ENCODE measurements around the gene FBLN7. TPM values are rescaled to one million over a fixed set of nuclear protein-coding genes. Genes with fewer than 3 reads are reported as not detected.
A peak's percentile ranks its signal among the peaks of the same experiment; 100 is the strongest.
"Not testable (repeated sequence)": the region's sequence is repeated elsewhere in the genome, so short reads cannot be mapped to it uniquely, and the experiment has no call there.

The FBLN7 gene
- total and polyA plus RNA-seq, 3 experiments from 2014 or later = 1.4 to 2.2 (median 2.1) TPM

GRCh38 chr2:112195950-112196349 is 57.8 kb downstream of the FBLN7 start:
- peaks cover 0 to 23% (median 0%) of the 10 kb centered on the region in 3 donors for H3K36me3 Mint-ChIP-seq

DNA sequence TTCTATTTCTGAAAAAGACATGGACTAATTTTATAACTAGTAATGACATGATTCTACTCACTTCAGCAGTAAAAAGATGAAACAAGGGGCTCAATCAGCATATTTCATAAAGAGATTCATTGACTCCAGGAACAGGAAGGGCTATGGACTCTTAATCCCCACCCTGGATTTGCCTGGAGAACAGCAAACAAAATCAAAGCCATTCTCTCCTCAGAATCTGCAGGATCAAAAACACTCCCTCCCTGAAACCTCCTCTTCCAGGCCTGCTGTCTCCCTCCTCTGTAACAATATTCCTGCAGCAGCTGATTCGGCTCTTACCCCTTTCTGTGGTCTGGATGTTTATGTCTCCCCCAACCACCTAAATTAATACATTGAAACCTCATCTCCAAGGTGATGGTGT is 59.7 kb downstream of the FBLN7 start:
- CTCF ChIA-PET = no interaction called here

More at GRCh38 chr2:112195950-112196349, 57.8 kb downstream of the FBLN7 start:
- H3K27ac ChIP-seq (ENCODE audit: low read depth, low read length) = no peak overlapping the region
- Mint-ChIP-seq H3K9me3 (peaks cover 0 to 2% (median 0%) of the 10 kb centered on the region in 5 donors), H3K4me1 (peaks cover 2 to 14% (median 11%) of the 10 kb centered on the region in 3 donors), H3K27me3 (peaks cover 3 to 14% of the 10 kb centered on the region in 2 donors), H3K27ac (no peak overlapping the region), H3K4me3 (no peak overlapping the region)
- ChIA-PET CTCF (no interaction called here), POLR2A (no interaction called here)
- H3K4me3 ChIP-seq (ENCODE audit: low read length) = no peak overlapping the region
- no peaks in the 10 kb centered on the region for H3K27me3 ChIP-seq (ENCODE audit: insufficient read depth, low read length, poor library complexity, severe bottlenecking)
- no peak for DNase-seq
- peaks cover 28% of the 10 kb centered on the region for H3K4me1 ChIP-seq (ENCODE audit: insufficient read depth, low read length)
- H3K9me3 ChIP-seq (ENCODE audit: low read length) = no peaks in the 10 kb centered on the region
- no peaks in the 10 kb centered on the region for H3K36me3 ChIP-seq (ENCODE audit: insufficient read depth, low read length)

GRCh38 chr2:112198780-112199179 is 60.6 kb downstream of the FBLN7 start:
- no peak overlapping the region for H3K4me3 ChIP-seq (ENCODE audit: low read length)
- H3K27me3 Mint-ChIP-seq = peaks cover 3 to 14% of the 10 kb centered on the region in 2 donors
- H3K36me3 Mint-ChIP-seq = peaks cover 0 to 28% (median 0%) of the 10 kb centered on the region in 3 donors
- no peaks in the 10 kb centered on the region for H3K9me3 ChIP-seq (ENCODE audit: low read length)
- H3K4me1 ChIP-seq (ENCODE audit: insufficient read depth, low read length) = peaks cover 22% of the 10 kb centered on the region
- CTCF ChIA-PET = no interaction called here
- no peak overlapping the region for H3K27ac Mint-ChIP-seq
- no peak overlapping the region for H3K27ac ChIP-seq (ENCODE audit: low read depth, low read length)
- H3K9me3 Mint-ChIP-seq = peaks cover 7 to 17% (median 12%) of the 10 kb centered on the region in 5 donors
- H3K36me3 ChIP-seq (ENCODE audit: insufficient read depth, low read length) = no peaks in the 10 kb centered on the region
- no peaks in the 10 kb centered on the region for H3K27me3 ChIP-seq (ENCODE audit: insufficient read depth, low read length, poor library complexity, severe bottlenecking)
- H3K4me1 Mint-ChIP-seq = peaks cover 2 to 11% (median 10%) of the 10 kb centered on the region in 3 donors
- POLR2A ChIA-PET = no interaction called here
- no peak for DNase-seq
- H3K4me3 Mint-ChIP-seq = no peak overlapping the region

More for the DNA sequence above, 59.7 kb downstream of the FBLN7 start:
- H3K4me3 Mint-ChIP-seq = no peak overlapping the region
- Histone ChIP-seq H3K9me3 (ENCODE audit: low read length) (no peaks in the 10 kb centered on the region), H3K27ac (ENCODE audit: low read depth, low read length) (no peak overlapping the region), H3K4me1 (ENCODE audit: insufficient read depth, low read length) (peaks cover 22% of the 10 kb centered on the region), H3K27me3 (ENCODE audit: insufficient read depth, low read length, poor library complexity, severe bottlenecking) (no peaks in the 10 kb centered on the region), H3K4me3 (ENCODE audit: low read length) (no peak overlapping the region), H3K36me3 (ENCODE audit: insufficient read depth, low read length) (no peaks in the 10 kb centered on the region)
- no peak overlapping the region for H3K27ac Mint-ChIP-seq
- peaks cover 2 to 11% (median 10%) of the 10 kb centered on the region in 3 donors for H3K4me1 Mint-ChIP-seq
- DNase-seq = no peak
- peaks cover 0 to 10% (median 3%) of the 10 kb centered on the region in 5 donors for H3K9me3 Mint-ChIP-seq
- POLR2A ChIA-PET = no interaction called here
- H3K27me3 Mint-ChIP-seq = peaks cover 3 to 14% of the 10 kb centered on the region in 2 donors
- H3K36me3 Mint-ChIP-seq = peaks cover 0 to 28% (median 0%) of the 10 kb centered on the region in 3 donors

DNA sequence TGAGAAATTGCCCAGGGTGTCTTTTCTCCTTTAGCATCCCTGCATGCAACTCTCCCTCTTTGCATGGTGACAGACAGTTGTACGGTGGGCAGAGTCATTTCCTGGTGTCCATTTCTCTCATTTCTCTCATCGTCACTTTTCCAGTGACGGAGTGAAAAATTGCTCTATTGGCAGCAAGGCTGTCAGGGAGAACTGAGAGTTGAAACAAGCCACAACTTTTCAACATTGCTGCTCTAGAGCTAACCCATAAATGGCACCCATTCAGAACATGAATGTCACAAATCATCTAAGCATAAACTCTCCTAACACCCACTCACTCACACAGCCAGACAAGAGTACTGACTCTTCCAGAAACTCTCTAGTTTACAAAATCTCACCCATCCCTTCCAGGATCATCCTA is 61.0 kb downstream of the FBLN7 start:
- Mint-ChIP-seq H3K4me1 (peaks cover 2 to 11% (median 10%) of the 10 kb centered on the region in 3 donors), H3K27ac (no peak overlapping the region), H3K36me3 (peaks cover 0 to 30% (median 0%) of the 10 kb centered on the region in 3 donors), H3K4me3 (no peak overlapping the region), H3K27me3 (peaks cover 2 to 14% of the 10 kb centered on the region in 2 donors), H3K9me3 (peaks cover 9 to 18% (median 14%) of the 10 kb centered on the region in 5 donors)
- ChIA-PET CTCF (no interaction called here), POLR2A (no interaction called here)
- no peak for DNase-seq
- H3K36me3 ChIP-seq (ENCODE audit: insufficient read depth, low read length) = no peaks in the 10 kb centered on the region
- no peaks in the 10 kb centered on the region for H3K27me3 ChIP-seq (ENCODE audit: insufficient read depth, low read length, poor library complexity, severe bottlenecking)
- H3K4me3 ChIP-seq (ENCODE audit: low read length) = no peak overlapping the region
- no peak overlapping the region for H3K27ac ChIP-seq (ENCODE audit: low read depth, low read length)
- H3K4me1 ChIP-seq (ENCODE audit: insufficient read depth, low read length) = peaks cover 18% of the 10 kb centered on the region
- H3K9me3 ChIP-seq (ENCODE audit: low read length) = peaks cover 2% of the 10 kb centered on the region

DNA sequence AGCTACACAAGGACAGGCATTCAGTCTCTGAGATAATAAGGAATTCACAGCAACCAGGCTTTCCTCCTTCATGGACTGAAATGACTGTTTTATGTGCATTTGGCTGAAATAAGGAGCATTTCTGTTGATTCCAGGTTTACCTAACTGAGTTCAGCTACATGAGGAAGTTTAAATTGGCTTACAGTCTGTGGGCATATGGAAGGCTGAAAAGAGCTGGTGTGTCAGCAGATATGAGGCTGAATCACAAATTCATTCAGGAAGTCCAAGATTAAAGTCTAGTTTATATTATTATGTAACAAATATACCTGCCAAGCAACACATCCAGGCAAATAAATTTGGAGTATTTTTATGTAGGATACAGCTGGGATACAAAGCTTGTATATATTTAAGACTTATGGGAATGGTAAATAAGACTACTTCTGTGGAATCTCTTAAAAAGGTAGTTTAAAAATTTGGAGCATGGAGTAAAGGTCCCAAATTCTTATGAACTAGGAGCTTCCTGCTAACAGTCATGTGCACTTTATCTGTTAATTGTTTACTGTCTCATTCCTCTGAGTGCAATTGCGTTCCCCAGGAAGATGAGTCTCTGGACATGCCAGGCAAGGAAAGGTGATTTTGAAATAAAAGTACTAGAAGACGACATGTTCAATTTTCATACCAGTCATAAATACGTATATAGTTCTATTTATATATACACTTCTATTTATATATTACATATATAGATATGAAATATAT is 63.7 kb downstream of the FBLN7 start:
- no peak for DNase-seq
- Histone ChIP-seq H3K4me1 (ENCODE audit: insufficient read depth, low read length) (no peaks in the 10 kb centered on the region), H3K27me3 (ENCODE audit: insufficient read depth, low read length, poor library complexity, severe bottlenecking) (no peaks in the 10 kb centered on the region), H3K36me3 (ENCODE audit: insufficient read depth, low read length) (no peaks in the 10 kb centered on the region), H3K4me3 (ENCODE audit: low read length) (no peak overlapping the region), H3K27ac (ENCODE audit: low read depth, low read length) (no peak overlapping the region), H3K9me3 (ENCODE audit: low read length) (peaks cover 6% of the 10 kb centered on the region)
- POLR2A ChIA-PET = no interaction called here
- Mint-ChIP-seq H3K27ac (no peak overlapping the region), H3K4me1 (no peaks in the 10 kb centered on the region), H3K27me3 (peaks cover 4 to 11% of the 10 kb centered on the region in 2 donors), H3K9me3 (peaks cover 18 to 32% (median 22%) of the 10 kb centered on the region in 5 donors), H3K36me3 (peaks cover 0 to 36% (median 2%) of the 10 kb centered on the region in 3 donors), H3K4me3 (no peak overlapping the region)
- CTCF ChIA-PET = no interaction called here

DNA sequence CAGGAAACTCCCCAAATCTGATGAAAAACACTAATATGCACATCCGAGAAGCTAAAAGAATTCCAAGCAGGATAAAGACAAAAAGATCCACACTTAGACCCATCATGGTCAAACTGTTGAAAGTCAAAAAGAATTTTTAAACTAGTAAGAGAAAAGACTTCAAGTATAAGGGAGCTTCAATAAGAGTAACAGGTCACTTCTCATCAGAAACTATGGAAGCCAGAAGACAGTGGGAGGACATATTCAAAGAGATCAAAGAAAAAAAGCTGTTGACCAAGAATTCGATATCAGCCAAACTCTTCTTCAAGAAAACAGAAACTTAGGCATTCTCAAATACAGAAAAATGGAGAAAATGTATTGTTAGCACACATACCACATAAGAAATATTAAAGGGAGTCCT is 66.2 kb downstream of the FBLN7 start:
- no peak overlapping the region for H3K4me3 Mint-ChIP-seq
- H3K27me3 ChIP-seq (ENCODE audit: insufficient read depth, low read length, poor library complexity, severe bottlenecking) = no peaks in the 10 kb centered on the region
- H3K27me3 Mint-ChIP-seq = peaks cover 3 to 4% of the 10 kb centered on the region in 2 donors
- peaks cover 0 to 29% (median 2%) of the 10 kb centered on the region in 3 donors for H3K36me3 Mint-ChIP-seq
- H3K9me3 ChIP-seq (ENCODE audit: low read length) = peaks cover 6% of the 10 kb centered on the region
- DNase-seq = no peak
- no peaks in the 10 kb centered on the region for H3K4me1 ChIP-seq (ENCODE audit: insufficient read depth, low read length)
- ChIA-PET CTCF (no interaction called here), POLR2A (no interaction called here)
- no peak overlapping the region for H3K27ac Mint-ChIP-seq
- no peaks in the 10 kb centered on the region for H3K4me1 Mint-ChIP-seq
- H3K27ac ChIP-seq (ENCODE audit: low read depth, low read length) = no peak overlapping the region
- peaks cover 16 to 31% (median 22%) of the 10 kb centered on the region in 5 donors for H3K9me3 Mint-ChIP-seq
- H3K4me3 ChIP-seq (ENCODE audit: low read length) = no peak overlapping the region
- no peaks in the 10 kb centered on the region for H3K36me3 ChIP-seq (ENCODE audit: insufficient read depth, low read length)

DNA sequence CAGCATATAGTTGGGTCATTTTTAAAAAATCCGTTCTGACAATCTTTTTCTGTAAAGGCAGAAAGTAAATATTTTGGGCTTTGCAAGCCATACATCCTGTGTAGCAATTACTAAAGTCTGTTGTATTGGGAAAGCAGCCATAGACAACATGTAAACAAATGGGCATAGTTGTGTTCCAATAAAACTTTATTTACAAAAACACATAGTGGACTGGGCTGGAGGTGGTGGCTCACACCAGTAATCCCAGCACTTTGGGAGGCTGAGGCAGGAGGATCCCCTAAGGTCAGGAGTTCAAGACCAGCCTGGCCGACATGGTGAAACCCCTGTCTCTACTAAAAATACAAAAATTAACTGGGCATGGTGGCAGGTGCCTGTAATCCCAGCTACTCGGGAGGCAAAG is 69.7 kb downstream of the FBLN7 start:
- H3K4me3 Mint-ChIP-seq; H3K4me1 Mint-ChIP-seq; CTCF ChIA-PET; H3K4me3 ChIP-seq (ENCODE audit: low read length); H3K27me3 ChIP-seq (ENCODE audit: insufficient read depth, low read length, poor library complexity, severe bottlenecking); DNase-seq; H3K27ac Mint-ChIP-seq; H3K4me1 ChIP-seq (ENCODE audit: insufficient read depth, low read length); H3K9me3 ChIP-seq (ENCODE audit: low read length); H3K27me3 Mint-ChIP-seq; POLR2A ChIA-PET; H3K27ac ChIP-seq (ENCODE audit: low read depth, low read length); H3K36me3 ChIP-seq (ENCODE audit: insufficient read depth, low read length): not testable (repeated sequence)
- Mint-ChIP-seq H3K36me3 (peaks cover 11 to 22% (median 11%) of the 10 kb centered on the region in 3 donors), H3K9me3 (peaks cover 14 to 23% (median 22%) of the 10 kb centered on the region in 5 donors)

GRCh38 chr2:112216167-112216566 is 78.0 kb downstream of the FBLN7 start:
- Mint-ChIP-seq H3K27me3 (no peaks in the 10 kb centered on the region), H3K4me3 (no peak overlapping the region), H3K9me3 (peaks cover 4 to 9% (median 5%) of the 10 kb centered on the region in 5 donors), H3K36me3 (peaks cover 26 to 32% (median 30%) of the 10 kb centered on the region in 3 donors), H3K27ac (peak overlapping the region in 2 of 8 donors; percentile 9 to 83), H3K4me1 (peaks cover 0 to 2% (median 0%) of the 10 kb centered on the region in 3 donors)
- Histone ChIP-seq H3K4me1 (ENCODE audit: insufficient read depth, low read length) (no peaks in the 10 kb centered on the region), H3K36me3 (ENCODE audit: insufficient read depth, low read length) (no peaks in the 10 kb centered on the region), H3K27me3 (ENCODE audit: insufficient read depth, low read length, poor library complexity, severe bottlenecking) (no peaks in the 10 kb centered on the region), H3K27ac (ENCODE audit: low read depth, low read length) (no peak overlapping the region), H3K4me3 (ENCODE audit: low read length) (no peak overlapping the region), H3K9me3 (ENCODE audit: low read length) (no peaks in the 10 kb centered on the region)
- ChIA-PET CTCF (no interaction called here), POLR2A (no interaction called here)
- DNase-seq = no peak

All from CD8-positive, alpha-beta memory T cell (primary cell).